ENCODE measurements around the gene TNF.

The TNF gene

DNA sequence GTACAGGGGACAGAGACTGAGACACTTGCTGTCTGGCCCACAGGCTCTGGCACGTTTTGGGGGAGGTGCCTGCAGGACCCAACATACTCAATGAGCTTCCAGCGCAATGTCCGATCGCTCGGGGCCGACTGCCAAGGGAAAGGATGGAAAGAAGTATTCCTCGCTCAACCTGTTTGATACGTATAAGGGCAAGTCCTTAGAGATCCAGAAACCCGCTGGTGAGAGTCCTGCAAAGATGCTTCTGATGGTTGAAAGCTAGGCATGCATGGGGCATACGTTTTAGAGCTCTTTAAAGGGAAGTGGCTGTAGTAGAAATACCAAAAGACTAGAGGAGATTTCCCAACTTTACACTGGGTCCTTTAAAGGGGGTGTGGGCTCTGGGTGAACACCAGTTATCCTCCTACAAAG, 47.3 kb downstream of the TNF start:
- no peak for DNase-seq (ENCODE audit: low spot score)
- Histone ChIP-seq H3K27ac (ENCODE audit: poor library complexity, severe bottlenecking) (peak overlapping the region; percentile 89), H3K27me3 (ENCODE audit: insufficient read depth, poor library complexity, severe bottlenecking) (no peaks in the 10 kb centered on the region), H3K9me3 (ENCODE audit: severe bottlenecking) (no peaks in the 10 kb centered on the region), H3K4me3 (ENCODE audit: severe bottlenecking) (peak overlapping the region; percentile 84), H3K36me3 (ENCODE audit: low read depth) (peaks cover 64% of the 10 kb centered on the region), H3K4me1 (ENCODE audit: insufficient read depth, poor library complexity, severe bottlenecking) (peaks cover 12% of the 10 kb centered on the region)
- no peak for ATAC-seq (ENCODE audit: low read depth)
- no peak for TF ChIP-seq CTCF (IDR thresholded peaks at IDR 0.05; ENCODE audit: poor library complexity, severe bottlenecking)

- DNase-seq (ENCODE audit: low spot score): no peak
- ATAC-seq (ENCODE audit: low read depth): no peak
- Histone ChIP-seq H3K27me3 (ENCODE audit: insufficient read depth, poor library complexity, severe bottlenecking) (no peaks in the 10 kb centered on the region), H3K4me1 (ENCODE audit: insufficient read depth, poor library complexity, severe bottlenecking) (peaks cover 12% of the 10 kb centered on the region), H3K9me3 (ENCODE audit: severe bottlenecking) (no peaks in the 10 kb centered on the region), H3K27ac (ENCODE audit: poor library complexity, severe bottlenecking) (no peak overlapping the region), H3K36me3 (ENCODE audit: low read depth) (peaks cover 78% of the 10 kb centered on the region), H3K4me3 (ENCODE audit: severe bottlenecking) (no peak overlapping the region)
- TF ChIP-seq CTCF (IDR thresholded peaks at IDR 0.05; ENCODE audit: poor library complexity, severe bottlenecking): no peak
These were observed 48.7 kb downstream of the TNF start for GRCh38 chr6:31624070-31624469.

- H3K4me1 ChIP-seq (ENCODE audit: insufficient read depth, poor library complexity, severe bottlenecking): peaks cover 8% of the 10 kb centered on the region
- DNase-seq (ENCODE audit: low spot score) (no peak), ATAC-seq (ENCODE audit: low read depth) (no peak)
- no peak overlapping the region for H3K4me3 ChIP-seq (ENCODE audit: severe bottlenecking)
- no peaks in the 10 kb centered on the region for H3K27me3 ChIP-seq (ENCODE audit: insufficient read depth, poor library complexity, severe bottlenecking)
- no peak for TF ChIP-seq CTCF (IDR thresholded peaks at IDR 0.05; ENCODE audit: poor library complexity, severe bottlenecking)
- H3K27ac ChIP-seq (ENCODE audit: poor library complexity, severe bottlenecking): no peak overlapping the region
- H3K9me3 ChIP-seq (ENCODE audit: severe bottlenecking): no peaks in the 10 kb centered on the region
- peaks cover 99% of the 10 kb centered on the region for H3K36me3 ChIP-seq (ENCODE audit: low read depth)
These were observed 51.6 kb downstream of the TNF start for GRCh38 chr6:31626952-31627351.

DNA sequence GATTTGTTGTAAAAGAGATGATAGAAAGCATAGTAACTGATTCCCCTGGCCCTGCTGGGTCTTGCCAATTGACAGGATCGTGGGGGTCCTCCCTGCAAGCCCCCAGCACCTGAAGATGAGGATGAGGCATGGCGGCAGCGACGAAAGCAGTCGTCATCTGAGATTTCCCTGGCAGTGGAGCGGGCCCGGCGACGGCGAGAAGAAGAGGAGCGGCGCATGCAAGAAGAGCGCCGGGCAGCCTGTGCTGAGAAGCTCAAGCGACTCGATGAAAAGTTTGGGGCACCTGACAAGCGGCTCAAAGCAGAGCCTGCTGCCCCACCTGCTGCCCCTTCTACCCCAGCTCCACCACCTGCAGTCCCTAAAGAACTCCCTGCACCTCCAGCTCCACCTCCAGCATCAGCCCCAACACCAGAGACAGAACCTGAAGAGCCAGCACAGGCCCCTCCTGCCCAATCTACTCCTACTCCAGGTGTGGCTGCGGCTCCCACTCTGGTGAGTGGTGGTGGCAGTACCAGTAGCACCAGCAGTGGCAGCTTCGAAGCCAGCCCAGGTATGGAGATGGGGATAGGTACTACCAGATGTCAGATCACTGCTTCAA, 52.4 kb downstream of the TNF start:
- no peak for ATAC-seq (ENCODE audit: low read depth)
- Histone ChIP-seq H3K27me3 (ENCODE audit: insufficient read depth, poor library complexity, severe bottlenecking) (no peaks in the 10 kb centered on the region), H3K36me3 (ENCODE audit: low read depth) (peaks cover 99% of the 10 kb centered on the region), H3K4me3 (ENCODE audit: severe bottlenecking) (no peak overlapping the region), H3K9me3 (ENCODE audit: severe bottlenecking) (no peaks in the 10 kb centered on the region), H3K4me1 (ENCODE audit: insufficient read depth, poor library complexity, severe bottlenecking) (no peaks in the 10 kb centered on the region), H3K27ac (ENCODE audit: poor library complexity, severe bottlenecking) (no peak overlapping the region)
- TF ChIP-seq CTCF (IDR thresholded peaks at IDR 0.05; ENCODE audit: poor library complexity, severe bottlenecking): no peak
- DNase-seq (ENCODE audit: low spot score): no peak
